ENCODE data around the gene CLCN1.

Gene CLCN1

GRCh38 chr7:143376396-143376795 lies 60.5 kb downstream of the CLCN1 start:
- Histone ChIP-seq H3K4me2 (no peak overlapping the region), H3K79me2 (ENCODE audit: insufficient read depth, low read depth) (no peaks in the 10 kb centered on the region), H4K20me1 (ENCODE audit: insufficient read depth) (no peaks in the 10 kb centered on the region), H3K9ac (no peak overlapping the region), H3K27ac (no peak overlapping the region), H3K4me3 (IDR thresholded peaks at IDR 0.05; ENCODE audit: insufficient read depth, low read depth, low read length) (no peak overlapping the region), H3K4me1 (ENCODE audit: low read depth, poor library complexity, severe bottlenecking) (peaks cover 12% of the 10 kb centered on the region), H3K27me3 (ENCODE audit: insufficient read depth, low read depth) (no peaks in the 10 kb centered on the region), H3K36me3 (ENCODE audit: insufficient read depth) (no peaks in the 10 kb centered on the region), H2AFZ (ENCODE audit: low read depth) (no peak overlapping the region)
- no peak for TF ChIP-seq CTCF (conservative IDR thresholded peaks at IDR 0.05; ENCODE audit: low read depth, low read length)

GRCh38 chr7:143379611-143380259 lies 63.8 kb downstream of the CLCN1 start:
- Histone ChIP-seq H3K9ac (peak overlapping the region; percentile 80; the same call in 1 of the 2 replicates), H4K20me1 (ENCODE audit: insufficient read depth) (no peaks in the 10 kb centered on the region), H3K4me3 (IDR thresholded peaks at IDR 0.05; ENCODE audit: insufficient read depth, low read depth, low read length) (no peak overlapping the region), H3K27me3 (ENCODE audit: insufficient read depth, low read depth) (no peaks in the 10 kb centered on the region), H3K36me3 (ENCODE audit: insufficient read depth) (no peaks in the 10 kb centered on the region), H2AFZ (ENCODE audit: low read depth) (peak overlapping the region; percentile 99), H3K79me2 (ENCODE audit: insufficient read depth, low read depth) (no peaks in the 10 kb centered on the region; the same call in 1 of the 2 replicates), H3K4me2 (peak overlapping the region; percentile 54), H3K27ac (no peak overlapping the region), H3K4me1 (ENCODE audit: low read depth, poor library complexity, severe bottlenecking) (peaks cover 12% of the 10 kb centered on the region)
- TF ChIP-seq CTCF (conservative IDR thresholded peaks at IDR 0.05; ENCODE audit: low read depth, low read length): no peak

- H3K4me2 ChIP-seq: peak overlapping the region; percentile 54; the same call in 1 of the 2 replicates
- H3K36me3 ChIP-seq (ENCODE audit: insufficient read depth): no peaks in the 10 kb centered on the region
- peak overlapping the region; percentile 80 for H3K9ac ChIP-seq
- peak; percentile 95 for TF ChIP-seq CTCF (conservative IDR thresholded peaks at IDR 0.05; ENCODE audit: low read depth, low read length)
- H2AFZ ChIP-seq (ENCODE audit: low read depth): peak overlapping the region; percentile 99
- no peak overlapping the region for H3K4me3 ChIP-seq (IDR thresholded peaks at IDR 0.05; ENCODE audit: insufficient read depth, low read depth, low read length)
- no peaks in the 10 kb centered on the region for H3K27me3 ChIP-seq (ENCODE audit: insufficient read depth, low read depth)
- peak overlapping the region; percentile 56 for H3K27ac ChIP-seq
- H3K4me1 ChIP-seq (ENCODE audit: low read depth, poor library complexity, severe bottlenecking): peaks cover 12% of the 10 kb centered on the region
- no peaks in the 10 kb centered on the region; the same call in 1 of the 2 replicates for H3K79me2 ChIP-seq (ENCODE audit: insufficient read depth, low read depth)
- H4K20me1 ChIP-seq (ENCODE audit: insufficient read depth): no peaks in the 10 kb centered on the region
Measured at GRCh38 chr7:143380260-143380645, 64.3 kb downstream of the CLCN1 start.

- Histone ChIP-seq H3K4me2 (peak within 1 kb of the TSS; percentile 79), H3K27ac (peak within 1 kb of the TSS; percentile 56), H3K4me1 (ENCODE audit: low read depth, poor library complexity, severe bottlenecking) (peaks cover 12% of the 10 kb centered on the region), H4K20me1 (ENCODE audit: insufficient read depth) (no peaks in the 10 kb centered on the region), H3K4me3 (IDR thresholded peaks at IDR 0.05; ENCODE audit: insufficient read depth, low read depth, low read length) (no peak within 1 kb of the TSS), H3K36me3 (ENCODE audit: insufficient read depth) (no peaks in the 10 kb centered on the region), H3K27me3 (ENCODE audit: insufficient read depth, low read depth) (no peaks in the 10 kb centered on the region), H3K79me2 (ENCODE audit: insufficient read depth, low read depth) (no peaks in the 10 kb centered on the region; the same call in 1 of the 2 replicates), H2AFZ (ENCODE audit: low read depth) (peak within 1 kb of the TSS; percentile 99), H3K9ac (peak within 1 kb of the TSS; percentile 80)
- TF ChIP-seq CTCF (conservative IDR thresholded peaks at IDR 0.05; ENCODE audit: low read depth, low read length): no peak
Measured at GRCh38 chr7:143380646-143381426, 64.9 kb downstream of the CLCN1 start, which contains the start of gene ZYX. Gene ZYX (plus strand): TSS chr7:143381345. CDS start chr7:143381572, 227 bp downstream.
